ENCODE measurements around the gene USP5.
"Not testable (repeated sequence)": the region's sequence is repeated elsewhere in the genome, so short reads cannot be mapped to it uniquely, and the experiment has no call there.

Gene USP5

GRCh38 chr12:6858799-6859198 is 6.8 kb downstream of the USP5 start:
- TF ChIP-seq CTCF (conservative IDR thresholded peaks at IDR 0.05; ENCODE audit: low read depth): no peak
- no peak for DNase-seq (ENCODE audit: low spot score)
- POLR2A ChIA-PET (ENCODE audit: low non-redundant PET): no interaction called here
- CTCF ChIA-PET: interaction anchor here (0.6 kb wide), 1 partner anchor 212 kb away, joined by 3 read pairs; no protein-coding TSS in a partner anchor
- H3K27ac ChIP-seq: no peak overlapping the region

- H3K27ac ChIP-seq: no peak overlapping the region
- DNase-seq (ENCODE audit: low spot score): no peak
- no peak for TF ChIP-seq CTCF (conservative IDR thresholded peaks at IDR 0.05; ENCODE audit: low read depth)
- CTCF ChIA-PET: no interaction called here
- POLR2A ChIA-PET (ENCODE audit: low non-redundant PET): no interaction called here
Measured at GRCh38 chr12:6860116-6860515, 8.2 kb downstream of the USP5 start.

GRCh38 chr12:6860942-6861341 is 9.0 kb downstream of the USP5 start:
- H3K27ac ChIP-seq: no peak overlapping the region
- DNase-seq (ENCODE audit: low spot score): no peak
- POLR2A ChIA-PET (ENCODE audit: low non-redundant PET): no interaction called here
- TF ChIP-seq CTCF (conservative IDR thresholded peaks at IDR 0.05; ENCODE audit: low read depth): no peak
- CTCF ChIA-PET: interaction anchor here (1.4 kb wide), 1 partner anchor 11 kb away, joined by 9 read pairs; no protein-coding TSS in a partner anchor

- no peak for TF ChIP-seq CTCF (conservative IDR thresholded peaks at IDR 0.05; ENCODE audit: low read depth)
- POLR2A ChIA-PET (ENCODE audit: low non-redundant PET): no interaction called here
- CTCF ChIA-PET: interaction anchor here (1.4 kb wide), 1 partner anchor 11 kb away, joined by 9 read pairs; no protein-coding TSS in a partner anchor
- no peak overlapping the region for H3K27ac ChIP-seq
- no peak for DNase-seq (ENCODE audit: low spot score)
Measured at GRCh38 chr12:6861391-6861790, 9.4 kb downstream of the USP5 start.

GRCh38 chr12:6863033-6863432 is 11.1 kb downstream of the USP5 start:
- ChIA-PET POLR2A (ENCODE audit: low non-redundant PET) (no interaction called here), CTCF (interaction anchor here (1.4 kb wide), 1 partner anchor 9 kb away, joined by 3 read pairs; no protein-coding TSS in a partner anchor)
- no peak for DNase-seq (ENCODE audit: low spot score)
- H3K27ac ChIP-seq: no peak overlapping the region
- no peak for TF ChIP-seq CTCF (conservative IDR thresholded peaks at IDR 0.05; ENCODE audit: low read depth)

GRCh38 chr12:6863586-6864321 is 11.8 kb downstream of the USP5 start:
- H3K27ac ChIP-seq: no peak overlapping the region
- TF ChIP-seq CTCF (conservative IDR thresholded peaks at IDR 0.05; ENCODE audit: low read depth): no peak
- no peak for DNase-seq (ENCODE audit: low spot score)
- ChIA-PET CTCF (interaction anchor here (1.4 kb wide), 1 partner anchor 9 kb away, joined by 3 read pairs; no protein-coding TSS in a partner anchor), POLR2A (ENCODE audit: low non-redundant PET) (no interaction called here)

- DNase-seq (ENCODE audit: low spot score); H3K27ac ChIP-seq: not testable (repeated sequence)
- CTCF ChIA-PET: interaction anchor here (0.7 kb wide), 1 partner anchor 183 kb away, joined by 4 read pairs; no protein-coding TSS in a partner anchor
- POLR2A ChIA-PET (ENCODE audit: low non-redundant PET): interaction anchor here (1.1 kb wide), 1 partner anchor 13 kb away, joined by 7 read pairs; the partner anchor contains the start of gene USP5
Measured at GRCh38 chr12:6865307-6865706, 13.4 kb downstream of the USP5 start.
